Measurements from ENCODE around the gene TEPSIN.

The TEPSIN gene

DNA sequence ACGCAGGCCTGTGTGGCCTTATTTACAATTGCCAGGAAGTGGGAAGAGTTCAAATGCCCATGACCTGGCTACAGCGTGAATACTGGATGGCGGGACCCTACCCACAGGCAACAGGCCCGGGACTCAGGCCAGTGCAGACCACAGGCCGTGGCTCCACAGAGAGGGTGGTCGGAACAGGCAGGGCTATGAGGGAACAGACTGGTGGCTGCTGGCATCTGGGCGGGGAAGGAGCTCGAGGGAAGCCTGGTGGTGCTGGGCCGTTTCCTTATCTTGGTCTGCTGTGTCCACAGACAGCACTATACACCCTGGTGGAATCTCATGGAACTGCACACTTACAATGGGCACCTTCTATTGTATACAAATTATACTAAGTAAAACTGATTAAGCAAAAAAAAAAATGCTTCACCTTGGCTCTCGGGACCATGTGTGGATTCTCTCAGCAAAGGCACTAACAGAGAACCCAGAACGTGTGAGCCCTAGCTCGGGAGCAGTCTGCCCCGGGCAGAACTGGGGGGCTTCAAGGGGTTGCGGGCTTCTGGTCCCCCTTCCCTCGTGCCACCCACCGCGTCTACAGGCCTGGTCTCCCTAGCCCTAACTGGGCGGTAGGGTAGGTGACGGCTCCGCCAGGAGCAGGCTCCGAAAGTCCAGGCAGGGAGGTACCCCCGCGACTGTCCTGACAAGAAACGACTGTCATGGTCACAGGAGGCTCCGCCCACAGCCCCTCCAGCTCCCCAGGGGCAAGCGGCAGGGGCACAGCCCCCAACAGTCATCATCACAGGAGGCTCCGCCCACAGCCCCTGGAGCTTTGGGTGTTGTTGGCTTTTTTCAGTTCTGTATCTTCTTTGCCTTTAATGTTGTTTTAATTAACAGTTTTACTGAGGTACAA, 37.9 kb downstream of the TEPSIN start:
- no peak for DNase-seq (ENCODE audit: extremely low read depth in 1 of 2, low read depth in 1 of 2)

DNA sequence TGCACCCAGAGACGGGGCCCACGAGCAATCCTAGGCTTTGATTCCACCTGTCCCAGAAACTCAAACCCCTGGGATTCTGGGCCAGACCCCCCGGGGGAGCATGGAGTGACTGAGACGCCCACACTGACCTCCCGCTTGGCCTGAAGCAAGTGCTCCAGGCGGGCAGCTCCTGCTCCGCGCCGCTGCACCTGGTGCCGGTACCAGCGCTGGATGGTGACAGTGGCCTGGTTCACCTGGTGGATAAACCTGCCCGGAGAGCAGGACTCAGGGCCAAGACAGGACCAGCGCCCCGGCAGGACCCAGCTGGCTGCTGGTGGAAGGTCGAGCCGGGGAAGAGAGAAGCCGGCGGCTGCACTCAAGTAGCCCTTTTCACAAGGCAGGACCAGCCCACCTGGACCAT, 38.7 kb downstream of the TEPSIN start:
- DNase-seq (ENCODE audit: extremely low read depth in 1 of 2, low read depth in 1 of 2) = no peak

DNA sequence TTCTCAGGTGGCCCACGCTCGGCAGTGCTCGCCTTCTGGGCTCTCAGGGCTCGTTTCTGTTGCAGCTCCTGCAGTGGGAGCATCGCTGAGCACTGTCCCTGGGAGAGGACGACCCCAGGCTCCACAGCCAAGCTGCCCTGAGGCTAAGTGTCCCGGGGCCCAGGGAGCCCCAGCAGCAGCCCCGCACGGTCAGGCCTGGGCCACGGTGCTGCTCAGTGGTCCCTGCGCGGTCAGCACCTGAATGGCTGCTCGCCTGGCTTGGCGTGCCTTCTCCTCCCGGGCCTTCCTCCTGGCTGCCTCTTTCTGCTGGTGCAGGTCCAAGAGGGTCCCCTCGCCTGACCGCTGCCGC, 39.4 kb downstream of the TEPSIN start:
- no peak for DNase-seq (ENCODE audit: extremely low read depth in 1 of 2, low read depth in 1 of 2)

DNA sequence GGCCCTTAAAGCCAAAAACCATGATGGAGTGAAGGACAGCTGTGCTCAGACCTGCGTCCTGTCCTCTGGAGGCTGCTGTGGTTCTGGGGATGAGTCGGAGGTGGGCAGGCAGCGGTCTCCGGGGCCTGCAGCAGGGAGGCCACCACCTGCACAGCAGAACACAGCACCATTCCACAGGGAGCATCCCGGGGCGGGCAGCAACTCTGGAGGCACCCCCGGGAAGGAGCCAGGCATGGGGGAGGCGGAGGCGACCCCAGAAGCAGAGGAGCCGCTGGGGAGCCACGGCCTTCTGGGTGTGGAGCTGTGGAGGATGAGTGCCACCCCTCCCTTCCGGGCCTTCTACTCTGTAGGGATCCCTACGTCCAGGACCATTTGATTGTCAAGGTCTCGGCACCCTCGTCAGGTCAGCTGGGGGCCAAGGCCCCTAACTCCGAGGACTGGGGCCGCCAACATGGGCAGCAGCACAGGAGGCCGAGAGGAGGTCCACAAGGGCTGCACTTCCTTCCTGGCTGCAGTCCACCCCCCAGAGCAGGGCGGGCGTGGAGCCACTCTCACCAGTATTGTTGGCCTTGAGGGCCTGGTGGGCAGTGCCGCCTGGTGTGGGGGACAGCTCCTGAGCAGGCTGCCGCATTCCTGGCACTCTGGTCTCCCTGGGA, 39.9 kb downstream of the TEPSIN start:
- DNase-seq (ENCODE audit: extremely low read depth in 1 of 2, low read depth in 1 of 2) = no peak

DNA sequence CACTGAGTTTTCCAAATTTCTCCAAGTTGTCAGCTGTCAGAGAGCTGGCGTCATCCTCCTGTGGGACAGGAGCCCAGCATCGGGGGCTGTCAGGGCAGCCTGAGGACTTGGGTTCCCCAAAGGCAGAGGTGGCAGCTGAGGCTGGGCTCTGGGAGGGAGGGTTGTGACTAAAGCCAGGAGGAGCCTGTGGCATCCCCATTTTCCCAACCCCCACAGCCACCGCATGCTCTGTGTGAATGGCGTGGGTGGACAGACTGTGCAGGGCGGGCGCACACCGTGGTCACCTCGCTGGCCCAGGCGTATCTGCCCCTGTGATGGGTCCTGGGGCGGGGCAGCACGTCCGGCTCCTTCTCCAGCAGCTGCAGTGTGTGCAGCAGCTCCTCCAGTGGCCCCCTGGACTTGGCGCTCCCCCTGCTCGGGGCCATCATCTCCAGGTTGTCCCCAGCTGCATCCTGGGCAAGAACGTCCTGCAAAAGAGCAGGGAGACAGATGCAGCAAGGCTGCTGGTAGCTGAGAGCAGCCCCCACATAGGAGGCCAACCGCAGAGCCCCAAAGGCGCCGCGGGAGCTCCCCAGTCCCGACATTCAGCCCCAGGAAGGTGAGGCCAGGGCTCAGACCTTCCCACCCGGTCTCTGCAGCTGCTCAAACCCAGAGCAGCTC, 40.9 kb downstream of the TEPSIN start:
- no peak for DNase-seq (ENCODE audit: extremely low read depth in 1 of 2, low read depth in 1 of 2)

DNA sequence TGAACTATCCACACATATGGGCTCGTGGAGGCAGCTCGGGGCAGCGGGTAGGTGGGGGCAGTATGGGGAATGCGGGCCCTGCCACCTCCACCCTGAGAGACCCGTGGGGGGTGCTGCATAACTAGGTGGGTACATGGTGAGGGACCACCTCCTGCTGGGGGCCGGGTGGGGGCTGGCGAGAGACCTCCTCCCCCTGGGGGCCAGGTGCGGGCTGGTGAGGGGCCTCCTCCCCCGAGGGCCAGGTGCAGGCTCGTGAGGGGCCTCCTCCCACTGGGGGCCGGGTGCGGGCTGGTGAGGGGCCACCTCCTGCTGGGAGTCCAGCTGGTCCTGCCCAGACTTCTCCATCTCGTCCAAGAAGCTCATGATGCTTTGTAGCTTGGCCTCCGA, 41.5 kb downstream of the TEPSIN start:
- no peak for DNase-seq (ENCODE audit: extremely low read depth in 1 of 2, low read depth in 1 of 2)

DNA sequence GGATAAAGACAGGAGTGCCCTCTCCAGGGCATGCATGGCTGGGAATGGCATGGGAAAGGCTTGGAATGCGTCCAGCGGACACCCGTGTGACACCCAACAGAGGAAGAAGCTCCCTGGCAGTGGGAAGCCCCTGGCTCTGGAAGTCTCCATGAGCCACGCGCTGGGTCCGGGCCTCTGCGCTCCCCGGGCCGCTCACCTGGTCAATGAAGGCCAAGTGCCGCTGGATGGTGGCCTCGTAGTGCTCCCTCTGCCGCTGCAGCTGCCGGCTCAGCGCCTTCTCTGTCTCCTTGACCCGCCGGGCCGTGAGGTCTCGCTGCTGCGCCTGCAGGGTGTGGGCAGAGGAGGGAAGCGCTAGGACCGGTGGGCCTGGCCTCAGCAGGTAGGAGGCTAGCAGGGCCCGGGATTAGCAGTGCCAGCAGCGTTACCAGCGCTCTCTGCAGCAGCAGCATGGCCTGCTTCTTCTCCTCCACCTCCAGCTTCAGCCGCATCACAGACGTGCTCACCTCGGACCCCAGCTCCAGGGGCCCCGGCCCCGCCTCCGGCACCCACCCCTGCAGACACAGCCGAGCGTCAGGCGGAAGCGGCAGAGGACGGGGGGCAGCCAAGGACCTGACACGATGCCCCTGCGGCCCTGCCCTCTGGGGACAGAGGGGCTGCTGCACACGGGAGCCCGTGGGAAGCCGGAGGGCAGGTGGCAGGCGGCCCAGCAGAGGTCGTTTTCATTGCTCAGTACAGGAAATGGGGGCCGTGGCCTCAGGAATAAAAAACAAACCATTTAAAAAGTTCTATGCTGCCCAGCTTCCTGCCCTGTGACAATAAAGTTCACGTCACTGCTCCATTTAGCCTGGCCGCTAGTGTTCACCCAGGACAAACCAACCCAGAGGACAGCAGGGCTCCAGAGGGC, 42.1 kb downstream of the TEPSIN start:
- DNase-seq (ENCODE audit: extremely low read depth in 1 of 2, low read depth in 1 of 2) = no peak

DNA sequence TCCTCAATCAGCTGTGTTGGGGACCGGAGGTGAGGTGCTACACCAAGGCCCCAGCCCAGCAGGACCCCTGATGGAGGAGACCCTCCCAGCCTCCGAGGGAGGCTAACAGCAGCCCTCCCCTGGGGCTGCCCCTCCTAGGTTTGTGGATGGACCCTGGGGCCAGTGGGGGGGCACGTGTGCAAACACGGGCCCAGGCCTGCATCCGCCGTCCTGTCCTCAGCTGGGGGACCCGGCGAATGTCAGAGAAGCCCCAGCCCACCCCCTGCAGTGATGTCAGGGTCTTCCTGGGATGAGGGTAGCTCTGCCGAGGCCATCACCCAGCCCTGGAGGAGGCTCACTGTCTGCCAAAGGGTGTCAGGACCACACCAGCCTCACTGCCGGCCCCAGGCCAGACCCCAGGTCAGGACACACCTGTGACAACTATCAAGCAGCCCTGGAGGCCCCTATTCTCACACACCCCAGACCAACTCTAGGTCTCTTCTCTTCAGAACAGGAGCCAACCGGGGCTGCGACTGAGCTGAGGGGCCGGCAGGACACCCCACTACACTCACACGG, 42.8 kb downstream of the TEPSIN start:
- no peak for DNase-seq (ENCODE audit: extremely low read depth in 1 of 2, low read depth in 1 of 2)

DNA sequence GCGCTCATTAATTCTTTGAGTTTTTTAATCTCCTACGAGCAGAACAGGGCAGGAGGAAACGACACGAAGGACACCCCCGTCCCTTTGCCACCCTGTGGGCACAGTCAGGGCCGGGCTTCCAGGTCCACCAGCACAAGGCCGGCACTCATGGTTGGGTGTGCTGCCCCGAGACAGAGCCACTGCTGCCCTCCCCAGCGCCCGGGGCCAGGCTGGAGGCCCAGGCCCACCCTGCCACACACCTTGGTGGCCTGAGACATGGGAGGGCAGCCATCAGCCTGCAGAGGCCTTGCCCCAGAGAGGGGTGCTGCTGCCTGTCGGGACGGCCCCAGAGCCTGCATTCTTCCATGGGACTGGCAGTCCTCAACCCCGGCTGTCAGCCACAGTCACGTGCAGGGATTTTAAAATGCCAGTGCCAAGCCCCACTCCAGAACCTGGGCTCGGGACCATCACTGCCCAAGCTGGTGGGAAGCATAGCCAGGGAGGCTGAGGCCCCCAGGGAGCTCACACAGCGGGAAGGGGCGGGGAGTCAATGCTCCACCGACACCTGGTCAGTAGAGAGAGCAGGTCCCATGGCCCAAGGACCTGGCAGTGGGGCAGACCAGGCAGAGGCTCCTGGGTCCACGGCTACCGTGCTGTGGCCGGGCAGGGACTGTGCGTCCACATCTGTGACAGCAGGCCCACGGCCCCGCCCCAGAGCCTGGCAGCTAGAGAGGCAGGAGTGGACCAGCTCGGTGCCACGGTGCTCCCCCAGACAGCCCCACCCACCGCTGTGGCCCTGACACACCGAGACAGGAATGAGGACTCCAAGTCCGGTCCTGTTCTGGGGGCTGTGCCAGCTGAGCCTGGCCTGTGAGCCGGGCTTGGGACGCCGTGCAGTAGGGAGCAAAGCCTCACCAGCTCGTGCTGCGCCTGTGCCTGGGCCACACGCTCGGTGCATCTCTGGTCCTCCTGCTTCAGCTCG, 43.6 kb downstream of the TEPSIN start:
- DNase-seq (ENCODE audit: extremely low read depth in 1 of 2, low read depth in 1 of 2) = no peak

DNA sequence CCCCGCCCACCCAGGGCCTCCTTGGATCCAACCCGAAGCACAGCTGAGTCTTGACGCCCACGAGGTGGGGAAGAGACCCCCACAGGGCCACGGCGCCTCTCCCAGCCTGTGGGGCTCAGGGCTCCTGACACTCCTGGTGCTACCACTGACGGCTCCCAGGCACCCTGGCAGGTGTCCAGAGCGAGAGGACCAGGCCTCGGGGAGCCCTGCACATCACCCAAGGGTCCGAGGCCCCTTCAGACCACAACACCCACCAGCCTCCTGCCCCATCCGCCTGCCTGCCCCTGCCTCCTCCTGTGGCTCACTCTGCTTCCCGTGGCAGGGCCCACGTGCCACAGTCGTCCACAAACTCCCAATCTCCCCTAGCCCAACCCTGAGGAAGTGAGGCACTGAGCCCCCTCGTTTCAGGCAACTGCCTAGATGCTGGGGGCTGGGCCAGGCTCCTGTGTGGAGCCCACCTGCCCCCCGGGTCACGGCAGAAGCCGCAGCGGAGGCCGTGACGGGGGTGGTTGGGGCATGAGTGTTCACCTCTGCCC, 44.6 kb downstream of the TEPSIN start:
- no peak for DNase-seq (ENCODE audit: extremely low read depth in 1 of 2, low read depth in 1 of 2)

DNA sequence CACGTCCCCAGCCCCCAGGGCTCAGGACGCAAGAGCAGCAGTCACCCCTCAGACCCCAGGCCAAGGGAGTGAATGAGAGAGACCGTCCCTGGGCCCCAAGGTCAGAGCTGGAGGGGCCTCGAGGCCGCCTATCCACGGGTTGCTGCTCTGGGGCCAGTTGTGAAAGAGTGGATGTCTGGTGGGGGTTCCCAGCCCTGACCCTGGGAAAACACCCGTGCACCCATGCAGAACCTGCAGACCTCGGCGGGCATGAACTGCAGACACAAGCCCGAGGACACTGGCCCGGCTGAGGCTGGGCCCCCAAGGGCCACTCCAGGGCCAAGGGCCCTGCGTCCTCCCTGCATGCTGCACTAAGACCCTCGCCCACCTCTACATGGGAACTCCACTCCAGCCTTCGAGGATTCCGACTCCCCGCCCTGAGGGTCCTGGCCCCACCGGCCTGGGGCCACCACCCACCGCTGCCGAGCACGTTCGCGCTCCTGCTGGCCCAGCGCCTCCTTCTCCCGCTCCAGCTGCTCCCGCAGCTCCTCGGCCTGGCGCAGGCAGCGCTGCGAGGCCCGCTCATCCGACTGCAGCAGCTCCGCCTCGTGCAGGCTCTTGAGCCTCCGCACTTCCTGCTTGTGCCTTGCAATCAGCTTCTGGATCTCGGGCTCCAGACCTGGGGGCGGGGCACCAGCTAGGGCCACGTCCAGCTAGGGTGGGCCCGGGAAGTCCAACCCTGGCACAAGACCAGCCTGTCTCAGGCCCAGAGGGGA, 45.2 kb downstream of the TEPSIN start:
- no peak for DNase-seq (ENCODE audit: extremely low read depth in 1 of 2, low read depth in 1 of 2)

DNA sequence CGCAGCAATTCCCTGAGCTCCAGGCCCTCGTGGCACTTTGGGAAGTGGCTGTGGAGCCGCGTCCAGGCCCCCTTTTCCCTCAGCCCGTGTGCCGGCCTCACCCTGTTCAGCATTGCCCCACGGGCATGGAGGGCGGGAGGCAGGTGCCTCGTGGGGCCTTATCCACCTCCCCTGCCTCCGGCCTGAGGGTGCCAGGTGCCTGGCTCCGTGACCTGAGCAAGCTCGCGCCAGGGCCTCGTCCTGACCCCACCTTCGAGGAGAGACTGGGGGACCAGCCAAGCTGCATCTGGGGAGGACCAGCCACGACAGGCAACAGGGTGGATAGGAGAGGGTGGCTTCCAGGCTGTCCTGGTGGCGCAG, 45.8 kb downstream of the TEPSIN start:
- no peak for DNase-seq (ENCODE audit: extremely low read depth in 1 of 2, low read depth in 1 of 2)

DNA sequence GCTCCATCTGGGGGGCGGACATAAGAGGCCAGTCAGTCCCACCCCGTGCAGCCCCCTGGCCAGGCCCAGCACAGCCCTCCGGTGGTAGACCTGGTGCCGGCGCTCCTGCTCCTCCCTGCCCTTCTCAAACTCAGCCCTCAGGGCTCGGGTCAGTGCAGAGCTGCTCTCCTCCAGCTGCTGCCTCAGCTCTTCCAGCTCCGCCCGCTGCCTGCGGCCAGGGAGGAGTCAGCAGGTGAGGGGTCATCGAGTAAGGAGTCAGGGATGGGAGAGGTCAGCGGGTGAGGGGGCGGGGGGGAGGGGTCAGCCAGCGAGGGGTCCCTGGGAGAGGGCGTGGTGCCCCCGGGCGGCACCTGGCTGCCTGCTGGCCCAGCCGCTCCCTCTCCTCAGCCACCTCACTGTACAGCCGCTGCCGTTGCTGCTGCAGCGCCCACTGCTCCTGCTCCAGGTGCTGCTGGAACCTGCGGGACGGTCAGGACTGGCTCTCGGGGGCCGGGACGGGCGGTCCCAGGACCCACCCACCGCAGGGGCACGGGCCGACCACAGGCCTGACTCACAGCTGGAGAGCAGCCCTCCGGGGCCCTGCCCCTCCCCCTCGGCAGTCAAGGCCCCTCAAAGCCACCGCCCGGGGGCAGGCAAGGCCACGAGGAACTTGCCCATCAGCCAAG, 46.3 kb downstream of the TEPSIN start:
- DNase-seq (ENCODE audit: extremely low read depth in 1 of 2, low read depth in 1 of 2) = no peak

DNA sequence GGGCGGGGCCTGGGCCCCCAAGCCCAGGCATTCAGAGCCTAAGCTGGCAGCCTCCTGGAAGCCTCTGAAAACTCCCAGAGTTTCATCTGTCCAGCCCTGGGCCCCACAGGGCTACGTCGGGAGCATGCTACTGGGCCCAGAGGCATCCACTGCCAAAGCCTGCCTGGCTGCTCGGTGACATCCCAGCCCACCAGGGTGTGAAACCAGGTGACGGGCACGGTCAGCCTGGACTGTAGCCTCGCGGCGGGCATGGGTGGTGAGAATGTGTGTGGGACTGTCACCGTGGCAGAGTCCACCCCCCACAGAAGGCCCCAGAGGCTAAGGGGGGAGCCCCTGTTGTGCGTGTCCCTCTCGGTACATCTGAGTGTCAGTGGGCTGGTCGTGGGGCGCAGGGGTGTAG, 47.2 kb downstream of the TEPSIN start:
- DNase-seq (ENCODE audit: extremely low read depth in 1 of 2, low read depth in 1 of 2) = no peak

DNA sequence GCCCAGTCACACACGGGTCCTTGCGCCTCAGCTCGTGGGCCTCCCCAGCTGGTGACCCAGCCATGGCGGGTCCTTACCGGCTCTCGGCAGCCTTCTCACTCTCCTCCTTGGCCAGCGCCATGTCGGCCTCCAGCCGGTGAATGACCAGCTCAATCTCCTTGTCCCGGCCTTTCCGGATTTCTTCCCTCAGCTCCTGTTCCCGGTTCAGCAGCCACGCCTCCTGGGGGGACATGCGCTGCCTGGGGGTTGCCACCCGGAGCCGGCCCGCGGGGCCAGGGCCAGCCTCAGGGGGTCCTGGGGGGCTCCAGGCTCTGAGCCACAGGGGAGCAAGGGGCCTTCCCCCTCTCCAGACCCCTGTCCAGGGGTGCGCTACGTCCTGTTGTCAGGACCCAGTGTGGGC, 47.7 kb downstream of the TEPSIN start:
- no peak for DNase-seq (ENCODE audit: extremely low read depth in 1 of 2, low read depth in 1 of 2)

DNA sequence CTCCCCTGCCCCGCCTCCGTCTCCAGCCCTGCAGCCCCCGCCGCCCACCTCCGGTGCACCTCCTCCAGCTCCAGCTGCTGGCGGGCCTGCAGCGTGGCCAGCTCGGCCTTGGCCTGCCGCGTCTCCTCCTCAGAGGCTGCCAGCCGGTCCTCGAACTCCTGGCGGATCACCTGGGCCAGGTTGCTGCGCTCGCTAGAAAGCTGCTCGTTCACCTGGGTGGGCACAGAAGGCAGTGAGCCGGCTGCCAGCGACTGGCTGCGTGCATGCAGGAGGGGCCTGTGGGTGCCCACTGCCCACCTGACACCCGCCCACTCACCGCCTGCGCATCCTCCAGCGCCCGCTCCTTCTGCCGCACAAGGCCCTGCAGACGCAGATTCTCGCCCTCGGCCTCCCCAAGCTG, 48.3 kb downstream of the TEPSIN start:
- DNase-seq (ENCODE audit: extremely low read depth in 1 of 2, low read depth in 1 of 2) = no peak

DNA sequence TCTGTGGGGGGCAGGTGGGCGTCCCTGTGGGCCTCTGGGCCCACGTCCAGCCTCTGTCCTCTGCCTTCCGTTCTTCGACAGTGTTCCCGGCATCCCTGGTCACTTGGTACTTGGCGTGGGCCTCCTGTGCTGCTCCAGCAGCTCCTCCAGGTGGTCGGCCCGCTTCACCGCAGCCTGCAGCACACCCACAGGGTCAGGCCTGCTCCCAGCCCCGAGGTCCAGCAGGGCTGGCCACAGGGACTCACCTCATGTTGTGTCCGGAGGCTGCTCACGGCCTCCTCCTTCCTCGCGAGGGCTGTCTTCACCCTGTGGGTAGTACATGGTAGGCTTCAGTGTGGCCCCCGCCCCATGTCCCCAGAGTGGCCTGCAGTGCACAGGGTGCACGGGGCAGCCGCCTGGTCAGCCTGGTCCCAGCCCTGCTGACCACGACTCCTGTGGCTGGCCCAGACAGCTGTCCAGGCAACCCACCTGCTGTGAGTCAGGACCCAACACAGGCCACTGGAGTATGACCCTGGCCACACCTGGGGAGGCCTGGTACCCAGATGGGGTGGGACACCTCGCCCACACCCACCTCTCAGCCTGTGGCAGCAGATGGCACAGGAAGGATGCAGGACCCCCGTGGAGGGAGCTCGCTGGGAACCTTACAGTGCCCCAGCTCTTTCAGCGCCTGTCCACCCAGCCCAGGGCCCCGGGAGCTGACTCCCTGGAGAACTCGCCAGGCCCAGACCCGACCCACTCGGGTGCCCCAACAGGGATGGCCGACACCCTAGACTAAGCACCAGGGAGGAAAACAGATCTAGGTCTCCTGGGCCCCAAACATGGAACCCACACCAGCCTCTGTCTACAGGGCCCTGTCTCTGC, 49.0 kb downstream of the TEPSIN start:
- no peak for DNase-seq (ENCODE audit: extremely low read depth in 1 of 2, low read depth in 1 of 2)
